Measurements from ENCODE around the gene ARID1B. TPM values are rescaled to one million over a fixed set of nuclear protein-coding genes. Genes with fewer than 3 reads are reported as not detected.

Gene ARID1B
- total RNA-seq, 4 donors from 2014 or later = 87.1 to 194 (median 115) TPM

DNA sequence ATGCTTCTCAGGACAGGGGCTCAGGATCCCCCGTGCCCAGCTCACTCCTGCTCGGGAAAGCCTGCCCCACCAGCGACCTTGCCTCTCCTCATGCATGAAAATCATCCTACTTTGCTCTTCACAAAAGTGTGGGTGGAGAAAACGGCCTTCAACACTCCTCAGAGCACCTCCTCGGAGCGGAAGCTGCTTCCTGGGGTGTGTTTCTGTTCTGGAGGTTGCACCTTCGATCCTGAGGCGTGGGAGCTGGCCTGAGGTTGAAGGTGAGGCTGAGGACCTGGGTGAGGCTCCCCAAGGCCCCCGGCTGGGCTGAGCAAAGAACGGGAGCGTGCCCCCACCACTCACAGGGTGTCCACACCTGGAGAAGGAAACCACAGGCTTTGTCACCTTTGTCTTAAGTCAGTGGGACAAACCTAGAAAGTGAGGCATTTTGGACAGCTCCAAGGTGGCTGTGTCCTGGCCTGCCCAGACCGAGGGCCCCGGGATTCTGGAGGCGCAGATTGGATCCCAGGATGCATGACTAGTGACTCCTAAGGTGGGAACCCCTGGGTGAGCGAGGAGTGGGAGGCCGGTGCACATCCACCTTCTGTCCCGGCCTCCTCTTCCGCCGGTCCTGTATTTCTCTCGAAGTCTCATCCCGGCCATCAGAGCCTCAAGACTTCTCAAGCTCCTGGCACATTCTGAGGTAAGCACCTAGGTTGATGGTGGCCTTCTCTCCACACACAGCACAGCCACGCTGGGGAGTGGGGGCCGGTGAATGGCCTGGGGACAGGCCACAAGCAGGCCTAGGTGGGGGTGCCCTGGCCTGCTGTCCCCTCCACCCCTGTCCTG is 441.4 kb downstream of the ARID1B start:
- H3K27me3 ChIP-seq = no peaks in the 10 kb centered on the region
- intact Hi-C loops (cut with DNase I; ENCODE audit: low total_unique reads) (no loop called here), in situ Hi-C loops (cut with MboI; ENCODE audit: low pct_ligation_motif_present in 1 of 4, low pct_unique_long_range_greater_than_20kb in 1 of 4, low sequenced_read_pairs in 3 of 4) (no loop called here)
- no peak overlapping the region for H3K27ac ChIP-seq
- H3K4me1 ChIP-seq = peaks cover 0 to 14% (median 8%) of the 10 kb centered on the region in 4 donors
- WGBS, 2 donors (ENCODE audit: low coverage in 1 of 2) = 91% methylated on average over 23 of the region's 23 CpGs; no CpG with 5 or more reads in 1 of the 2 donors
- H3K36me3 ChIP-seq = no peaks in the 10 kb centered on the region
- no peak for DNase-seq
- H3K9me3 ChIP-seq = no peaks in the 10 kb centered on the region
- TF ChIP-seq CTCF (IDR thresholded peaks at IDR 0.05) (no peak), EP300 (IDR thresholded peaks at IDR 0.05; ENCODE audit: low read depth) (no peak), POLR2AphosphoS5 (IDR thresholded peaks at IDR 0.05) (no peak), POLR2A (IDR thresholded peaks at IDR 0.05) (no peak)
- no peak overlapping the region for H3K4me3 ChIP-seq

GRCh38 chr6:157219201-157220200 is 442.3 kb downstream of the ARID1B start:
- no peak for DNase-seq
- in situ Hi-C loops (cut with MboI; ENCODE audit: low pct_ligation_motif_present in 1 of 4, low pct_unique_long_range_greater_than_20kb in 1 of 4, low sequenced_read_pairs in 3 of 4) = no loop called here
- intact Hi-C loops (cut with DNase I; ENCODE audit: low total_unique reads) = no loop called here
- TF ChIP-seq EP300 (IDR thresholded peaks at IDR 0.05; ENCODE audit: low read depth) (no peak), POLR2AphosphoS5 (IDR thresholded peaks at IDR 0.05) (no peak), CTCF (IDR thresholded peaks at IDR 0.05) (no peak), POLR2A (IDR thresholded peaks at IDR 0.05) (no peak)
- 71 to 84% methylated on average over 7 to 18 of the region's 18 CpGs for WGBS, 2 donors (ENCODE audit: low coverage in 1 of 2)
- H3K4me1 ChIP-seq = peaks cover 0 to 14% (median 8%) of the 10 kb centered on the region in 4 donors
- no peaks in the 10 kb centered on the region for H3K9me3 ChIP-seq
- H3K36me3 ChIP-seq = no peaks in the 10 kb centered on the region
- H3K4me3 ChIP-seq = no peak overlapping the region
- no peak overlapping the region for H3K27ac ChIP-seq
- no peaks in the 10 kb centered on the region for H3K27me3 ChIP-seq

DNA sequence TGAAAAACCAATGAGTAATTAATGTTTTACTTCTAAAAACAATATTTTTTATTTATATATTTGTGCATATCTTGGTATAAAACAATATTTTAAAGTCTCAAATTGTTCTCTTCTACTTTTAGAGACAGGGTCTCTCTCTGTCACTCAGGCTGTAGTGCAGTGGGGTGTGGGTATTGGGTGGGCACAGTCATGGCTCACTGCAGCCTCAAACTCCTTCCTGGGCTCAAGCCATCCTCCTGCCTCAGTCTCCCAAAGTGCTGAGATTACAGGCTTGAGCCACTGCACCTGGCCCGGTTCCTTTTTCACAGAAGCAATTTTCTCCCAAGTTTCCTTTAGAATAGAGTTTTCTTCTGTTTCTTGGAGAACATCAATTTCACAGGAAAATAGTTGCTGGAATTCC is 443.3 kb downstream of the ARID1B start:
- Histone ChIP-seq H3K27me3 (no peaks in the 10 kb centered on the region), H3K4me3 (peak overlapping the region in 2 of 4 donors; percentile 30 to 52), H3K36me3 (no peaks in the 10 kb centered on the region), H3K9me3 (no peaks in the 10 kb centered on the region), H3K4me1 (peaks cover 0 to 14% (median 8%) of the 10 kb centered on the region in 4 donors), H3K27ac (peak overlapping the region in 1 of 4 donors; percentile 41)
- DNase-seq = no peak
- in situ Hi-C loops (cut with MboI; ENCODE audit: low pct_ligation_motif_present in 1 of 4, low pct_unique_long_range_greater_than_20kb in 1 of 4, low sequenced_read_pairs in 3 of 4) = no loop called here
- 77% methylated on average over 1 of the region's 1 CpG; no CpG with 5 or more reads in 1 of the 2 donors for WGBS, 2 donors (ENCODE audit: low coverage in 1 of 2)
- intact Hi-C loops (cut with DNase I; ENCODE audit: low total_unique reads) = no loop called here
- TF ChIP-seq POLR2A (IDR thresholded peaks at IDR 0.05) = no peak

DNA sequence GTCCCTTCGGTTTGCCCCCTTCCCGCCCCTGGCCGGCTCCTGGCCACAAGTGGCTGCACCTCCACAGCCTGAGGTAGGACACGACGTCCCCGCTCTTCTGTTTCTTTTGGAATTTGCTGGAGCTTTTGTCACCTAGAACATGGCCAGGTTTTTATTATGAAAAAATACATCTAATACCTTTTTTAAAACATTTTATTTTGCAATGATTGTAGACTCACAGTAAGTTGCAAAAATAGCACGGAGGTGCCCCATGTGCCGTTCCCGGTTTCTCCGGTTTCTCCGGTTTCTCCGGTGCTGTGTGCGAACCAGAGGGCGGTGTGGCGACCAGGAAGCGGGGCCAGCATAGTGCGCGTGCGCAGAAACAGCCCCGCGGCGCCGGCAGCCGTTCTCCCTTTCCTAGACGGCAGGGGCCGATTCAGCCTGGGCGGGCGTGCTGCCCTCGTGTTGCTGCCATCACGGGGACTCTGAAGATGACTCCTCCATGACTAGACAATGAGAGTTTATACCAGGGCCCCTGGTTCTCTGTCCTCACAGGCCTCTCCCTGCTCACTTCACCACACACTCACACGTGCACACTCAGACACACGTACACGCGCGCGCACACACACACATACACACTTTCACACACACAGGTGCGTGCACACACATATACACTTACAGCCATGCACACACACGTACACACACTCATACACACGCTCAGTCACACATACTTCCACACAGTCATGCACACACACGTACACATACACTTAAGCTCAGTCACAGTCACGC is 444.1 kb downstream of the ARID1B start:
- Histone ChIP-seq H3K4me3 (peak overlapping the region; percentile 4 to 52 (median 28)), H3K27ac (peak overlapping the region in 3 of 4 donors; percentile 39 to 41 (median 41)), H3K9me3 (no peaks in the 10 kb centered on the region), H3K27me3 (no peaks in the 10 kb centered on the region), H3K4me1 (peaks cover 0 to 14% (median 8%) of the 10 kb centered on the region in 4 donors), H3K36me3 (no peaks in the 10 kb centered on the region)
- WGBS, 2 donors (ENCODE audit: low coverage in 1 of 2) = 22 to 55% methylated on average over 19 to 41 of the region's 41 CpGs
- TF ChIP-seq CTCF (IDR thresholded peaks at IDR 0.05) = peak in 4 of 5 experiments; percentile 10 to 26 (median 20)
- TF ChIP-seq POLR2AphosphoS5 (IDR thresholded peaks at IDR 0.05) = peak; percentile 21 to 32 (median 25)
- TF ChIP-seq POLR2A (IDR thresholded peaks at IDR 0.05) = no peak
- no peak for TF ChIP-seq EP300 (IDR thresholded peaks at IDR 0.05; ENCODE audit: low read depth)
- intact Hi-C loops (cut with DNase I; ENCODE audit: low total_unique reads) = no loop called here
- in situ Hi-C loops (cut with MboI; ENCODE audit: low pct_ligation_motif_present in 1 of 4, low pct_unique_long_range_greater_than_20kb in 1 of 4, low sequenced_read_pairs in 3 of 4) = no loop called here
- DNase-seq = peak; percentile 92

Data from transverse colon (tissue), 4 donors.